ENCODE measurements around the gene PRG2. TPM values are rescaled to one million over a fixed set of nuclear protein-coding genes. Genes with fewer than 3 reads are reported as not detected.
"Not testable (repeated sequence)": the region's sequence is repeated elsewhere in the genome, so short reads cannot be mapped to it uniquely, and the experiment has no call there.

Gene PRG2
- total RNA-seq, 4 donors from 2014 or later, result 0.22 to 0.94 (median 0.71) TPM; not detected in 1

DNA sequence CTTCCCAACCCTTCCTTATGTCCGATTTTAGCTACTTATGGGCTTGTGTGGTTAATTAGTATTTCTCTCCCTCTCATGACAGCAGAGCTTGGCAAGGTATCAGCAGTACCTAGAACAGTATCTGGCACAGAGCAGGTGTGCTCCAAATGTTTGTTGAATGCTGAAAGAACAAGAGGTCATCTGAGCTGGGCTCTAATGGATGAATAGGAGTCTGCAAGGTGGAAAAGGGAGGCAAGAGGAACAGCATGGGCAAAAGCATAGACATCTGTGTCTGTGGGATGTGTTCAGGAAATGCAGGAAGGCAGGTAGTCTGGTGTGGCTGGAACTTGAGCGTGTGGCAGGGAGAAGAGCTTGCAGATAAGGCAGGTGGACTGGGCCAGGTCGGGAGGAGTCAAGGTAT lies 28.5 kb downstream of the PRG2 start:
- WGBS, 2 donors, result 89 to 95% methylated on average over 3 of the region's 3 CpGs
- TF ChIP-seq, protein P1, sequence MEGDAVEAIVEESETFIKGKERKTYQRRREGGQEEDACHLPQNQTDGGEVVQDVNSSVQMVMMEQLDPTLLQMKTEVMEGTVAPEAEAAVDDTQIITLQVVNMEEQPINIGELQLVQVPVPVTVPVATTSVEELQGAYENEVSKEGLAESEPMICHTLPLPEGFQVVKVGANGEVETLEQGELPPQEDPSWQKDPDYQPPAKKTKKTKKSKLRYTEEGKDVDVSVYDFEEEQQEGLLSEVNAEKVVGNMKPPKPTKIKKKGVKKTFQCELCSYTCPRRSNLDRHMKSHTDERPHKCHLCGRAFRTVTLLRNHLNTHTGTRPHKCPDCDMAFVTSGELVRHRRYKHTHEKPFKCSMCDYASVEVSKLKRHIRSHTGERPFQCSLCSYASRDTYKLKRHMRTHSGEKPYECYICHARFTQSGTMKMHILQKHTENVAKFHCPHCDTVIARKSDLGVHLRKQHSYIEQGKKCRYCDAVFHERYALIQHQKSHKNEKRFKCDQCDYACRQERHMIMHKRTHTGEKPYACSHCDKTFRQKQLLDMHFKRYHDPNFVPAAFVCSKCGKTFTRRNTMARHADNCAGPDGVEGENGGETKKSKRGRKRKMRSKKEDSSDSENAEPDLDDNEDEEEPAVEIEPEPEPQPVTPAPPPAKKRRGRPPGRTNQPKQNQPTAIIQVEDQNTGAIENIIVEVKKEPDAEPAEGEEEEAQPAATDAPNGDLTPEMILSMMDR (IDR thresholded peaks at IDR 0.05), result no peak
- TF ChIP-seq POLR2A (IDR thresholded peaks at IDR 0.05), result no peak

GRCh38 chr11:57361420-57361819 lies 29.0 kb downstream of the PRG2 start:
- H3K4me1 ChIP-seq; H3K9me3 ChIP-seq; H3K4me3 ChIP-seq (replicated peaks in 1 of 3); DNase-seq; H3K27ac ChIP-seq; H3K27me3 ChIP-seq; H3K36me3 ChIP-seq; intact Hi-C loops (cut with DNase I): not testable (repeated sequence)

More for the DNA sequence above, 28.5 kb downstream of the PRG2 start:
- no peak for DNase-seq
- Histone ChIP-seq H3K27me3 (no peaks in the 10 kb centered on the region), H3K4me1 (no peaks in the 10 kb centered on the region), H3K27ac (no peak overlapping the region), H3K36me3 (no peaks in the 10 kb centered on the region), H3K4me3 (replicated peaks in 1 of 3) (no peak overlapping the region), H3K9me3 (no peaks in the 10 kb centered on the region)
- intact Hi-C loops (cut with DNase I), result no loop called here

- no peak for TF ChIP-seq POLR2A (IDR thresholded peaks at IDR 0.05)
- TF ChIP-seq, protein P1 (IDR thresholded peaks at IDR 0.05), result no peak
- H3K9me3 ChIP-seq, result no peaks in the 10 kb centered on the region
- H3K4me1 ChIP-seq, result no peaks in the 10 kb centered on the region
- WGBS, 2 donors, result 94 to 96% methylated on average over 8 of the region's 8 CpGs
- no peaks in the 10 kb centered on the region for H3K36me3 ChIP-seq
- DNase-seq, result no peak
- no peaks in the 10 kb centered on the region for H3K27me3 ChIP-seq
- no peak overlapping the region for H3K27ac ChIP-seq
- intact Hi-C loops (cut with DNase I), result no loop called here
- no peak overlapping the region for H3K4me3 ChIP-seq (replicated peaks in 1 of 3)
These were observed 29.5 kb downstream of the PRG2 start for GRCh38 chr11:57360991-57361390.

DNA sequence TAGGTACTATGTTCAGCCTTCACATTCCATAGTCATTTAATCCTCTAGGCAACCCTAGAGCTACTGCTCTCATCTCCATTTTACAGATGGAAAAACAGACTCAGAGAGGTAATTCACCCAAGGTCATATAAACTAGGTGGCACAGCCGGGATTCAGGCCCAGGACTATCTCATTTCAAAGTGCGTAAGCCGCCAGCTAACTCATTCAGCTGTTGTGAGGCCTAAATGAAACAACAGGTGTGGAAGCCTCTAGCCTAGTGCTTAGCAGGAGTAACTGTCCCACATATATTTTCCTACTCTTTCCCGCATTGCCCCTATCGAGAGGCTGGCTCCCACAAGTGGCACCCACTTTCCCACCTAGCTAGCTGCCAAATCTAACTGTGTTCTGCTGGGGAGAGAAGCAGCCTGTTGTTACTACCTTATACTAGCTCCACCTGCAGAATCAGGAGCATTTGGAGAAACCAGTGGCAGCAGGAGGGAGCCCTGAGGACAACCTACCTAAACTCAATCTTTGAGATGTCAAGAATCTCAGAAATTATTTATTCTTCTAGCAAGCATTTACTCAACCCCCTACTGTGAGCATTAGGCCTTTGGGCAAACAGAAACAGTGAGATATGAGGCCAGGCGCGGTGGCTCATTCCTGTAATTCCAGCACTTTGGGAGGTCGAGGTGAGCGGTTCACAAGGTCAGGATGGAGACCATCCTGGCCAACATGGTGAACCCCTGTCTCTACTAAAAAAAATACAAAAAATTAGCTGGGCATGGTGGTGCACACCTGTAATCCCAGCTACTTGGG lies 30.4 kb downstream of the PRG2 start:
- Histone ChIP-seq H3K4me1 (no peaks in the 10 kb centered on the region), H3K36me3 (no peaks in the 10 kb centered on the region), H3K9me3 (no peaks in the 10 kb centered on the region), H3K27ac (no peak overlapping the region), H3K27me3 (no peaks in the 10 kb centered on the region), H3K4me3 (replicated peaks in 1 of 3) (no peak overlapping the region)
- intact Hi-C loops (cut with DNase I), result no loop called here
- TF ChIP-seq POLR2A (IDR thresholded peaks at IDR 0.05), result no peak
- TF ChIP-seq, protein P1 (IDR thresholded peaks at IDR 0.05), result no peak
- WGBS, 2 donors, result 88 to 95% methylated on average over 9 of the region's 9 CpGs
- DNase-seq, result no peak

GRCh38 chr11:57359396-57359795 lies 31.1 kb downstream of the PRG2 start:
- Histone ChIP-seq H3K27ac (no peak overlapping the region), H3K27me3 (no peaks in the 10 kb centered on the region), H3K4me1 (no peaks in the 10 kb centered on the region), H3K4me3 (replicated peaks in 1 of 3) (no peak overlapping the region), H3K9me3 (no peaks in the 10 kb centered on the region), H3K36me3 (no peaks in the 10 kb centered on the region)
- 91% methylated on average over 5 of the region's 5 CpGs; no CpG with 5 or more reads in 1 of the 2 donors for WGBS, 2 donors
- no peak for TF ChIP-seq POLR2A (IDR thresholded peaks at IDR 0.05)
- TF ChIP-seq, protein P1 (IDR thresholded peaks at IDR 0.05), result no peak
- no peak for DNase-seq
- intact Hi-C loops (cut with DNase I), result no loop called here
